Neutrophil (primary cell): ENCODE results near the gene CACNA1C.

ENCODE experiments used
- H3K27ac ChIP-seq: fragments of 200-600 bp; sonication (generic); 2 replicates; pipeline ENCODE4 v1.5.1; 2016; ENCODE audit warnings: mild to moderate bottlenecking, moderate library complexity
- H3K27me3 ChIP-seq: fragments of 200-600 bp; sonication (generic); 2 replicates; pipeline ENCODE4 v1.6.0; 2016; ENCODE audit warnings: mild to moderate bottlenecking
- H3K36me3 ChIP-seq: fragments of 200-600 bp; sonication (generic); 2 replicates; pipeline ENCODE4 v1.5.1; 2017
- H3K4me1 ChIP-seq, 2 experiments: fragments of 200-600 bp in 1 of 2; sonication (generic) in 1 of 2; 1 replicate in 1 of 2; 2 replicates in 1 of 2; pipeline versions ENCODE4 v1.5.1 to v1.6.1; 2013 to 2016; ENCODE audit warnings: low read depth in 1 of 2, low read length in 1 of 2, mild to moderate bottlenecking in 1 of 2, moderate library complexity in 1 of 2; ENCODE audit not compliant: control insufficient read depth in 1 of 2, insufficient read depth in 1 of 2
- H3K4me3 ChIP-seq, 2 experiments: fragments of 200-600 bp in 1 of 2; sonication (generic) in 1 of 2; 1 replicate in 1 of 2; 2 replicates in 1 of 2; pipeline ENCODE4 v1.5.1; 2013 to 2016; ENCODE audit warnings: low read depth in 1 of 2, low read length in 1 of 2, mild to moderate bottlenecking in 1 of 2, moderate library complexity in 1 of 2
- H3K9me3 ChIP-seq: fragments of 200-600 bp; sonication (generic); 2 replicates; pipeline ENCODE4 v1.5.1; 2016
- TF ChIP-seq, protein P1 (sequence below): fragments of 200-600 bp; sonication (generic); IDR thresholded peaks from 2 replicates; pipeline ENCODE4 v1.5.1; 2016; ENCODE audit warnings: antibody characterized with exemption

Gene CACNA1C

DNA sequence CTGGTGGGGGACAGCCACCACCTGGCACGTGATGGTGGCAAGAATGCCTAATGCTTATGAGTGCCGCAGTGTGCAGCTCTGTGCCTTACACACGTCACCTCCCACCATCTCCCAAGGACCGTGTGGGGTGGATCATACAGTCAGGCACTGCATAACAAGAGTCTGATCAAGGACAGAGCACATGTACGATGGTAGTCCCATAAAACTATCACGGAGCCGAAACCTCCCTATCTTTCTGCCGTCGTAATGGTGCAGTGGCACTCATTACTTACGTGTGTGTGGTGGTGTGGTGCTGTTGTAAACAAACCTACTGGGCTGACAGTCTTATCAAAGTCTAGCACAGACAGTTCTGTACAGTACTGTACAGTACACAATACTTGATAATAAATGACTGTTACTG is 89.3 kb downstream of the CACNA1C start:
- Histone ChIP-seq H3K9me3 (no peaks in the 10 kb centered on the region), H3K27ac (no peak overlapping the region), H3K27me3 (no peaks in the 10 kb centered on the region), H3K36me3 (no peaks in the 10 kb centered on the region), H3K4me3 (no peak overlapping the region), H3K4me1 (no peaks in the 10 kb centered on the region)
- TF ChIP-seq, protein P1, sequence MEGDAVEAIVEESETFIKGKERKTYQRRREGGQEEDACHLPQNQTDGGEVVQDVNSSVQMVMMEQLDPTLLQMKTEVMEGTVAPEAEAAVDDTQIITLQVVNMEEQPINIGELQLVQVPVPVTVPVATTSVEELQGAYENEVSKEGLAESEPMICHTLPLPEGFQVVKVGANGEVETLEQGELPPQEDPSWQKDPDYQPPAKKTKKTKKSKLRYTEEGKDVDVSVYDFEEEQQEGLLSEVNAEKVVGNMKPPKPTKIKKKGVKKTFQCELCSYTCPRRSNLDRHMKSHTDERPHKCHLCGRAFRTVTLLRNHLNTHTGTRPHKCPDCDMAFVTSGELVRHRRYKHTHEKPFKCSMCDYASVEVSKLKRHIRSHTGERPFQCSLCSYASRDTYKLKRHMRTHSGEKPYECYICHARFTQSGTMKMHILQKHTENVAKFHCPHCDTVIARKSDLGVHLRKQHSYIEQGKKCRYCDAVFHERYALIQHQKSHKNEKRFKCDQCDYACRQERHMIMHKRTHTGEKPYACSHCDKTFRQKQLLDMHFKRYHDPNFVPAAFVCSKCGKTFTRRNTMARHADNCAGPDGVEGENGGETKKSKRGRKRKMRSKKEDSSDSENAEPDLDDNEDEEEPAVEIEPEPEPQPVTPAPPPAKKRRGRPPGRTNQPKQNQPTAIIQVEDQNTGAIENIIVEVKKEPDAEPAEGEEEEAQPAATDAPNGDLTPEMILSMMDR: no peak

DNA sequence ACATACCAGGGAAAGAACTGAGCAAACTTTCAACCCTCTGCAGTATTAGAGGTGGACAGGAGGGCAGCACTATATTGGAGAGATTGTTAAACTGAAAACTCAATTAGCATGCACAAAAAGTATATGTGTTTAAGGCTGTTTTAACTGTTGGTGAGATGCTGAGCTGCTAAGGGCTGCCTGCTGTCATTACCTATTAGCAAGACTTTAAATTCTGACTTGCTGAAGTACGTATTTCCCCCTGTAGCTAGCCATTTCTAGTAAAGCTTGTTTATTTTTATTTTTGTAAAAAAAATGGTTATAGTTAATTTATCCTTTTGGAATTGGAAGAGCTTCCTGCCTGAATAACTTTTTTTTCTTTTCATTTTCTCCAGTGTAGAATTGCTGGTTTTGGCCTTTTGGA is 92.2 kb downstream of the CACNA1C start:
- Histone ChIP-seq H3K27me3 (no peaks in the 10 kb centered on the region), H3K36me3 (no peaks in the 10 kb centered on the region), H3K9me3 (no peaks in the 10 kb centered on the region), H3K4me3 (no peak overlapping the region), H3K27ac (no peak overlapping the region), H3K4me1 (no peaks in the 10 kb centered on the region)
- TF ChIP-seq, protein P1: no peak

DNA sequence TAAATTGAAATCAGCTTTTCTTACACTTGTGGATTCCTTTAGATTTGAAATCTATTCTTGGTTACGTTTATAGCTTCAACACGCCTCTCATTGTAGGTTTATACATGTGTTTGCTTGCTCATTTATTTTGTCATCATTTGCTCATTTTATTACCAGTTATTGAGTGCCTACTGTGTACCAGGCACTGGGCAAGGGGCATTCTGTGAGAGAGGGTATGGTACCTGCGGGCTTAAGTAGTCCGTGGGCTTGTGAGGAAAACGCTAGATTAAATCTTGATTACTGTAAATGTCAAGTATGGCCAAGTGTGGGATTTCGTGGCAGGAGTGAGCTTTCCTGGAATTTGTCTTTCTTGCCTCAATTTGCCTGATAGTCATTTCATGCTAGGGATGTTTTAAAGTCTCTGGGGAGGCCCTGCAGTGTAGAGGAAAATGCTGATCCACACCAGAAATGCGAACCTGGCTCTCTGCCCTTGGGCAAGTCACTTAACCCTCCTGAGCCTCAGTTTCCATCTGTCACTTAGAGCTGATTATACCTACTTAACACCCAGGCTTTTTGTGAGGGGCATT is 92.7 kb downstream of the CACNA1C start:
- H3K4me1 ChIP-seq: no peaks in the 10 kb centered on the region
- TF ChIP-seq, protein P1: no peak
- no peaks in the 10 kb centered on the region for H3K36me3 ChIP-seq
- H3K27ac ChIP-seq: no peak overlapping the region
- no peak overlapping the region for H3K4me3 ChIP-seq
- no peaks in the 10 kb centered on the region for H3K9me3 ChIP-seq
- H3K27me3 ChIP-seq: no peaks in the 10 kb centered on the region

DNA sequence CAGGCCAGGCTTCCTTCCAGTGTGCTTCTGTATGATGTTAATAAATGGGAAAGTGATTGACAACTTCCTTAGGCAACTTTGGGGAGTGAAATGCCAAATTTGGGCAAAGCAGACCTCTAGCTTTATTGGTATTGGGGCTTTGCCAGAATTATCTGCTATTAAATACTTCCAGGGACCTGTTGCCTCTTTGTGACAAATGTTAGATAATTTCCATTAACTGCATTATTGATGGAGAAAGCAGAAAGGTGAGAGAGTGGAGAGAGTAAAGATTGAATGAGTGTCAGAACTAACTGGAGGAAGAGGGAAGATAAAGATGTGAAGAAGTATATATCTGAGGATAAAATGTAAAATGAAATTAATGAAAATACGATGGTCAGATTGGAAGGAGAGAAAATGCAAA is 94.5 kb downstream of the CACNA1C start:
- no peak overlapping the region for H3K4me3 ChIP-seq
- H3K9me3 ChIP-seq: no peaks in the 10 kb centered on the region
- H3K27ac ChIP-seq: no peak overlapping the region
- TF ChIP-seq, protein P1: no peak
- no peaks in the 10 kb centered on the region for H3K4me1 ChIP-seq
- H3K27me3 ChIP-seq: no peaks in the 10 kb centered on the region
- no peaks in the 10 kb centered on the region for H3K36me3 ChIP-seq

DNA sequence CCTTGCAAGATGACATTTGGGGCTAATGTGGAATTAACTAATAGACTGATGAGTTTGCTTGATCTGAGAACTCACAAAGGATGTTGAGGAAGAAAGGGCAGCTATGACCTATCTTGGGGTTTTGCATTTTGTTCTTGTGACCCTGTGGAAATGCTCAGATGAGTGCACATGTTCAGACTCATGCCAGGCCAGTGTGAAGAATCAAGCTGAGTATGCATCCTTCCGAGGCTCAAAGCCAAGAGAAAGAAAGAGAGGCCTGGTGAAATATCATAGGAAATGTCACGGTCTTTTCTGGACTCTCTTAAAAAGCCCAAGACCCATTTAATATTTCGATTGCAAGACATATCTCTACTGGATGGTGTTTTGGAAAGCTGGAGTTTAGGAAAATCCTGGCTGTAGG is 96.3 kb downstream of the CACNA1C start:
- H3K4me3 ChIP-seq: no peak overlapping the region
- no peaks in the 10 kb centered on the region for H3K9me3 ChIP-seq
- H3K27me3 ChIP-seq: no peaks in the 10 kb centered on the region
- TF ChIP-seq, protein P1: no peak
- H3K4me1 ChIP-seq: no peaks in the 10 kb centered on the region
- H3K27ac ChIP-seq: no peak overlapping the region
- no peaks in the 10 kb centered on the region for H3K36me3 ChIP-seq

DNA sequence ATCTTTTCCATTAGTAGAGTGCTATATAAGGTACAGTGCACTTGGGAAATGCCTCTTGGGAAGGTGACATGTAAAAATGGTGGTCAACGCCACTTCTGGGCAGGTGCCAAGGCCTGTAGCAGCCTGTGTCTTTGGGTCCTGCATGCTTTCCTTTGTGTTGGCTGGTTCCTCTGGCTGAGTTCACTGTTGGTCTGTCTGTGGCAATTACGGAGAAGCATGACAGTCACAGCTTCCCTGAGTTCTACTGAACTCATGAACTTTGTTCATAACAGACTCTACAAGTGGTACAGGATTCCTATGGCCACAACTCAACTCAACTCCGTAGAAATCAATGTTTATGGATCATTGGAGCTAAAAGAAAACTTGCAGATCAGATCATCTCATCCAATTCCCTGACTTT is 98.0 kb downstream of the CACNA1C start:
- Histone ChIP-seq H3K36me3 (no peaks in the 10 kb centered on the region), H3K9me3 (no peaks in the 10 kb centered on the region), H3K4me1 (no peaks in the 10 kb centered on the region), H3K27ac (no peak overlapping the region), H3K27me3 (no peaks in the 10 kb centered on the region), H3K4me3 (no peak overlapping the region)
- TF ChIP-seq, protein P1: no peak
